HG02588 (cell line): ENCODE data around the gene GPR52.
A peak's percentile ranks its signal among the peaks of the same experiment; 100 is the strongest.
"Not testable (repeated sequence)": the region's sequence is repeated elsewhere in the genome, so short reads cannot be mapped to it uniquely, and the experiment has no call there.

Experiments used
- ATAC-seq: cut with Tn5 transposase; IDR thresholded peaks from one replicate; pipeline ENCODE4 v1.9.1; 2021; ENCODE audit warnings: mild to moderate bottlenecking, moderate library complexity; ENCODE audit not compliant: unreplicated experiment

The GPR52 gene, protein sequence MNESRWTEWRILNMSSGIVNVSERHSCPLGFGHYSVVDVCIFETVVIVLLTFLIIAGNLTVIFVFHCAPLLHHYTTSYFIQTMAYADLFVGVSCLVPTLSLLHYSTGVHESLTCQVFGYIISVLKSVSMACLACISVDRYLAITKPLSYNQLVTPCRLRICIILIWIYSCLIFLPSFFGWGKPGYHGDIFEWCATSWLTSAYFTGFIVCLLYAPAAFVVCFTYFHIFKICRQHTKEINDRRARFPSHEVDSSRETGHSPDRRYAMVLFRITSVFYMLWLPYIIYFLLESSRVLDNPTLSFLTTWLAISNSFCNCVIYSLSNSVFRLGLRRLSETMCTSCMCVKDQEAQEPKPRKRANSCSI

DNA sequence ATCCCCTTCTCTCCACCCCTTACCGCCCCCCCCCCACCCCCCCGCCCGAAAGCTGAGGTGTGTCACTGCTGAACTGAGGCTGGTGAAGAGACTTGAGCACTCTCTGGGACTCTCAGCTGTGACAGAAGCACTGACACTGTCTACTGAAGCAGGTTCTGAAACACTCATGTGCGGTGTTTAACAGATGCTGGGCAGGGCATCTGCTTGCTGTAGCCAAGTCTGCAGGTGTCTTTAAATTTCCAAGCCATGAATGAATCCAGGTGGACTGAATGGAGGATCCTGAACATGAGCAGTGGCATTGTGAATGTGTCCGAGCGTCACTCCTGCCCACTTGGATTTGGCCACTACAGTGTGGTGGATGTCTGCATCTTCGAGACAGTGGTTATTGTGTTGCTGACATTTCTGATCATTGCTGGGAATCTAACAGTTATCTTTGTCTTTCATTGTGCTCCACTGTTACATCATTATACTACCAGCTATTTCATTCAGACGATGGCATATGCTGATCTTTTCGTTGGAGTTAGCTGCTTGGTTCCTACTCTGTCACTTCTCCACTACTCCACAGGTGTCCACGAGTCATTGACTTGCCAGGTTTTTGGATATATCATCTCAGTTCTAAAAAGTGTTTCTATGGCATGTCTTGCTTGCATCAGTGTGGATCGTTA is at the start of gene GPR52:
TSS of gene GPR52 (plus strand) at position 99 of the 665 bp plus-strand sequence. CDS start at position 247, 148 bp downstream.
- no peak for ATAC-seq

DNA sequence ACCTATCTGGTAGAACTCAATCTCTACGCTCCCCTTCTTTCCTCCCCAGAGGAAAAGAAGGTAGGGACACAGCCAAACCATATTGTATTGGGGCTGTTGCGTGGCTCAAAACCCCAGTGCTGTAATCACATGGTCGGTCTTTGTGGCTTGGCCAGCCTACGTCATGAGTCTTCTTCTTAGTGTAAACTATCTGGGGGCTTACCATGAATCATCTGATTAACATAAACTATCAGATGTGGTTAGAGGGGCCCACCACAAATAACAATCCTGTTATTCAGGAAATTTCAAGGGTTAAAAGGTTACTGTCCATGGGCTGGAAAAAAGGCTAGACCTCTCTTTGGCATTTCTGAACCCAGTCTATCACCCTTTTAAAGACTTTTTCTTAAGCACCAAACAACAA is 49.5 kb upstream of the GPR52 start:
- peak; percentile 66 for ATAC-seq

DNA sequence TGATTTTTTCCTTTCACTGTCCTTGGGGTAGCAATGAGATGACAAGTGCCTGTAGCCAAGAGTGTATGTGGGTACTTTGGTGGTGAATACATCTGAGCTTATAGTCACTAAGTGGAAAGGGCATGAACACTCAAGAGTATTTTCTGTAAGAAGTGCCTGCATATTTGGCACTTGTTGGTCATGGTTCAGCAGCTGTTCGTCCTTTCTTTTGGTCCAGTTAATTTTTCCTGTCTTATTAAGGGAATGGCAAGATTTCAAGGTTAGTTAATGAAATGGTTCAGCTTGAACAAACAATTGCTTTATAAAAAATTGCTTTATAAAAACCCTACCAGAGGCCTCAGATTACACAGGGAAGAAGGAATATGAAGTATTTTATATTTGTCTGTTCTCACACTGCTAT is 48.6 kb upstream of the GPR52 start:
- no peak for ATAC-seq

DNA sequence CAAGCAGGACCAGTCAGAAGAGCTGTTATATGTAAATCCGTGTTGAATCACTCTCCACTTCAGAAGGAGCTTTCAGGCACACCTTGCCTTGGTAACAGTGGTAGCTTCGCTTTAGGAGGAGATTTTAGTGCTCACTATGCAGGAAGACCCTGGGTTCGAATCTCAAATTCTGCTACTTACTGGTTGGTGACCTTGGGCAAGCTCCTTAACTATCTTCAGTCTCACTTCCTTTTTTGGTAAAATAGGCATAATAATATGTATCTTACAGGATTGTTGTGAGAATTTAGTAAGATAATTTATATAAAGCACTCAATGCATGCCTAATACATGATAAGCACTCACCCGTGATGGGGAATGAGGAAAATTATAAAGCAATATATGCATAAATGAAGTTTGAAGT is 46.7 kb upstream of the GPR52 start:
- ATAC-seq, result no peak

DNA sequence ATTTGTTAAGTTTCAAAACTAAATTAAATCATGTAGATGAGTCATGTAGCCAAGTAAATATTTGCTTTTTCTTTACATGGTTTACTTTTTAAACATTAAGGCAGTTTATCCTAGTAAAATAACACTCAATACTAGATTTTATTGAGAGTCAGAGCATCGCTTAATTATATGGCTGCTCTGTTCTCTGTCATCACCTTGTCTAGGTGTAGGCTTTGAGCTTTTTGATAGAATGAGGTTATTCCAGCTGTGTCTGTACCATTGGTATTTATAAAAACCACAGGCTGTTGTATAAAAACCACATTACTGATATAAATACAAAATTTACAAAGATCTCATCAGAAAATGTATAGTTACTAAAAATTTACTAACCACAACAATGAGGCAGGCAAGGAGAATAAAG is 42.5 kb upstream of the GPR52 start:
- ATAC-seq, result no peak

DNA sequence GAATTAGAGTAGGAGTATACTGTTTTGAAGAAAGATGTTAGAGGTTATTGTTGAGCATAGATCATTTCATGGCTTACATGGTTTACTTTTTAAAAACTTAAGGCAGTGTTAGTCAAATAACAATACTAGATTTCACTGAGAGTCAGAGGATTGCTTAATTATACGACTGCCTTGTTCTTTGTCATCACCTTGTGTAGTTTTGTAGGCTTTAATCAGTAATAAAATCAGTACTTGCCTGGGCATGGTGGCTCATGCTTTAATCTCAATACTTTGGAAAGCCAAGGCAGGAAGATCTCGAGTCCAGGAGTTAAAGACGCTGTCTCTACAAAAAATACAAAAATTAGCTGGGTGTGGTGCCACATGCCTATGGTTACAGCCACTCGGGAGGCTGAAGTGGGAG is 41.3 kb upstream of the GPR52 start:
- no peak for ATAC-seq

DNA sequence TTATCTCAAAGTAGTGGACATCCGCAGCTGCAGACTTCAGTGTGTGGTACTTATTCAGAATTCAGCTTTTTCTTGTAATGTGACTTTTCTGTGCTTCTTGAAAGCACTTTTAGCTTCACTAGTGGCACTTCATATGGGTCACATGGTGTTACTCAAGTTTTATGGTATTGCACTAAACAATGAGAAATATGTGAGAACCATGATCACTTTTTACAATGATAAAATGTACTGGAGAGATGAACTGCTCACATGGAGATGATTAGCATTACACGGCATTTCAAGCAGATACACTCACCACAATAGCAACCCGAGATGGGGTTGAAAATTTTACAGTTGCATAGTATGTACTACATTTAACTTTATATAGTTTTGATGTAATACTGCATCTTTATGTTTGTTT is 40.1 kb upstream of the GPR52 start:
- ATAC-seq, result no peak

DNA sequence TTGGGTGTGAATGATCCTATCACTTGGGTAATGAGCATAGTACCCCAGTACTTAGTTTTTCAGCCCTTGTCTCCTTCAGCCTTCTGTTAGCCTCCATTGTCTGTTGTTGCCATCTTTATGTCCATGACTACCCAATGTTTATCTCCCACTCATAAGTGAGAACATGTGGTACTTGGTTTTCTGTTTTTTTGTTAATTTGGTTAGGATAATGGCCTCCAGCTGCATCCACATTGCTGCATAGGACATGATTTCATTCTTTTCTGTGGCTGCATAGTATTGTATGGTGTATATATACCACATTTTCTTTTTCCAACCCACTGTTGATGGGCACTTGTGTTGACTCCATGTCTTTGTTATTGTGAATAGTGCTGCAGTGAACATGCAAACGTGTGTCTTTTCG is 39.6 kb upstream of the GPR52 start:
- no peak for ATAC-seq

DNA sequence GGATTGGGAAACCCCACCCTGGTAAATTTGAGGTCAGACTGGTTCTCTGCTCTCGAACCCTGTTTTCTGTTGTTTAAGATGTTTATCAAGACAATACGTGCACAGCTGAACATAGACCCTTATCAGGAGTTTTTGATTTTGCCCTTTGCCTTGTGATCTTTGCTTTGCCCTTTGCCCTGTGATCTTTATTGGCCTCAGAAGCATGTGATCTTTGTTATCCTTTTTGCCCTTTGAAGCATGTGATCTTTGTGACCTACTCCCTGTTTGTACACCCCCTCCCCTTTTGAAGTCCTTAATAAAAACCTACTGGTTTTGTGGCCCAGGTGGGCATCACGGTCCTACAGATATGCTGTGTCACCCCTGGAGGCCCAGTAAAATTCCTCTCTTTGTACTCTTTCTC is 38.0 kb upstream of the GPR52 start:
- ATAC-seq, result not testable (repeated sequence)

DNA sequence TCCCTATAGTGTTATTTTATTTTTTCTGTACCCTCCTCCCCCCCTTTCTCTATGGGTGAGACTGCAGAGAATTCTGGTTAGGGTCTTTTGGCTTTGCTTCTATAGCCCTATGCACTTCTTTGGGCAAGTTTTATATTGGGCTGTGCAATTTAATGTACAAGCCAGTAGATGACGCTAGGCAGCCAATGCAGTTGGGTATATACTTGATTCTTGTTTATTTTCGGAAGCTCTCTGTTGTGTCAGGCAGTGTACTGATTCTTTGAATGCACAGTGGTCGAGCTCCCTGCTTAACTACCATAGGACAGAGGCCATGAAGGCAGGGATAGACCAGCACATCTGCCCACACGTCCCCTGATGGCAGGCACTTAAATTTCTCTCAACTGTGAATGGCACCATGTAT is 34.1 kb upstream of the GPR52 start:
- ATAC-seq, result no peak

DNA sequence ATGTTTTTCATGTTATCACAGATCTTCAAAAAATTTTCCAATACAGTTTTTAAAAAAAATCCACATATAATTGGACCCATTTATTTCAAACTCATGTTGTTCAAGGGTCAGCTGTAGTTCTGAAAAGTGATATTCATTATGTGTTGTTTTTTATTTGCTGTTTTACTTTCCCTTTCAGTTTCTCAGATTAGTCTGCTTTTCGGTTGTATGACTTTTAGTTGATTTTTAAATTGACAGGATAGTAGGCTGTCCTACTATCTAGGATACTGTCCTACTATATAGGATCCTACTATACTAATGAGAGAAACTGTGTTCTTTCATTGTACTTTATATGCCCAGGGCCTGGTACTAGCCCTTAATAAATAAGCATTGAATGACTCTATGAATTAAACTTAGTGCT is 33.6 kb upstream of the GPR52 start:
- no peak for ATAC-seq

DNA sequence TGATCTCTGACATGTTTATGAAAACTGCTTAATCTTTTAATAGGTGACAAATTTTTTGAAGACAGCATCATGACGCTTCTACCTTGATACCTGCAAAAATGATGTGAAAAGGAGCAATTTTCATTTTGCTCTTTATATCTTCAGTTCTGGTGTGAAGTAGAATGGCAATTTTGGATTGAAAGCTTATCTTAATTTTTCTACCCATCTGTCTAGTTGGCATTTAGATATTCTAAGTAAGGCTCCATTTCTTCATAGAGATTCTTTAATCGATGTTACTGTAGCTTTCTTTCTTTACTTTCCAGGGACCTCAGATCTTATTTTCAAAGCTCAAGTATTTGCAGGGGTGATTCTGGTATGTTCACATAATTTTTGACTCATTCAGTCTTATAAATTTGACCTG is 32.3 kb upstream of the GPR52 start:
- no peak for ATAC-seq

DNA sequence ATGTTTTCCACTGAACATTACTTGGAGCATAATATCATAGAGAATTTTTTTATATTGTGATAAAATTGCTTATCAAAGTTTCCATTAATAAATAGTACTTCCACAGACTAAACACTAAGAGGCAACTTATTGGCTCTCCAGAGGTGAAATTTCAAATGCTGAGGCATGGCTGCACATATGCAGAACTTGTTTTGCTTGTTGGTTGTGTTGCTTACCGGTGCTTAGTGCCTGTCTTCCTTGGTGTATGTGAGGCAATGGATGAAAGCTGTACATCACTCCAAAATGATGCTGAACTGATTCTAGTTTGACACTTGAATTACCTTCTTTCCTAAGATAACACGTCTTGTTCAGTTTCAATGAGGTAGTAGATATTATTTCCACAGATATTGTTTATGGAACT is 29.8 kb upstream of the GPR52 start:
- ATAC-seq, result no peak

DNA sequence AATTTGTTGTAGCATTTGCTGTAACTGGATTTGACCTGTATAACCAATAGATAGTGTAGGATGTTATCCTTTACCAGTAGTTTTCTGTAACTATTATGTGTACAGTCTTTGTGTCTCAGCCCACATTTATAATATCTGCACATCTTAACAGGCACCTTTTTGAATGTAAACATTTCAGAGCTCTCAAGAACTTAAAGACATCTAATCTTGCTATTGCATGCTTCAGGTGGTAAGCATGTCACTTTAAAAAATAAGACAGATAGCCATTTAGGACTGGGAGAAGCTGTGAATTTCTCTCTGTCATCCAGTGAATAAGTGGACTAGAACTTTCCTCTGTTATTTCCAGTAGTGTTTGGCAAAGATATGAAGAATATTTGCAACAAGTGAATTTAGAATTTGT is 22.6 kb upstream of the GPR52 start:
- ATAC-seq, result no peak

DNA sequence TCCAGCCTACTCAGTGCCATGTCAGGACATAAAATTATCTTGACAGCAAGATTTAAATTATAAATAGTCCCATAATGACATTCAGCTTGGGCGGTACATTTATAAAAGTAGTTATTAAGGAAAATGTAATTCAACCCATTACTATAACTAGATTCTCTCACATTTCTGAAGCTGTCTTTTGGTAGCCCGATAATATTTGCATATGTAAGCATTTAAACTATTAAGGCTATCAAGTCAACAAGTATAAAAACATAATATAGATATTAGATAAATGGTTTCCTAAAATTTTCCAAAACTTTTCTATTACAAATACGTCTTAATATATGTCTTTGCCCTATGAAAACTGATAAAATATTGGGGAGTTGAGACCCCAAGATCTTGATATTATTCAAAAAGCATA is 21.6 kb upstream of the GPR52 start:
- ATAC-seq, result no peak

DNA sequence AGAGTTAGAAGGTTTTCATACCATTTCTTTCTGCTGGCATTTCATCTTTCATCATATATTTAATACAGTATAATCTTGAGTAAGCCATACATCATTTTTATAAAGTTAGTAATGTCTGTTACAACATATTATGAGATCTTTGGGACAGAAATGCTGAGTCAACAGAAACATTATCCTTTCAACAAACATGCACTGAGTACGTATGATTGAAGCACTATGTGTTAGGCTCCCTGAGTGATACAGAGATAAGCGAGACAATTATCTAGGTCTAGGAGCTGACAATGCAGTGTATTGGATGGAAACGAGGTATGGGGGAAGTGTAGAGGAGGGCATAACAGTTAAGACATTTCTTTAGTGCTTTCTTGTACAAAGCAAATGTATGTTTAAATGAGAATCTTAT is 19.7 kb upstream of the GPR52 start:
- no peak for ATAC-seq

DNA sequence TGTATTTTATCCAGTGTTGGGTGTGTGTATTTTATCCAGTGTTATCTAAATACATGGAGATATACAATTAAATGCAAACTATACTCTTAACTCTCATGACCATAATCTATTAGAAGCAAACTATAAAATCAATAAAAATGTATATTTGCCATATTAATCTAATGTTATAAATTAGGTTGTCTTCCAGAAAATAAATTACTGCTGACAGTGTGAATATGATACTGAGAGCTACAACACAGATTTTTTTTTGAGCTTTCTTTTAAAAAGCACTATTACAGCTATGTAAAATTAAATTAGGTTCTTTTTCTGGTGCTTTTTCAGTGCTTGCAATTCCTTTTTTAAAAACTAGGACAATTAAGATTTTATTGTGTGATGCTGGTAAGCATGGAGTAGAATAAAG is 19.0 kb upstream of the GPR52 start:
- ATAC-seq, result no peak

DNA sequence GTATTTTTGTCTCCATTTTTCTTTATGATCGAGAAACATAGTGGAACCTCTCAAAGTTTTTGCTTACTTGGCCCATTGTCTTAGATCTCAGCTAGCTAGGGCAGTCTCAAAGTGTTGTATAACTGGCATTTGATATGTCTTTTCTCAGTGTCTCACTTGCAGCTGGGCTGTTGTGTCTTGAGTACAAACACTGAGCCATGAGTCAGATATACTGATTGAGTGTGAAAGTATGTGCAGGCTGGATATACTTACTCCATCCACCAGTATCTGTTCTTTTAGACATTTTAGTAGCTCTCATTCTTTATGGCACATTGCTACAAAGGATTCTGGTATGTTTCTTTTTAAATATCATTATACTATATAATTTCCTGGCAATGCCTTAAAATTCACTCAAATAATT is 14.3 kb upstream of the GPR52 start:
- no peak for ATAC-seq

DNA sequence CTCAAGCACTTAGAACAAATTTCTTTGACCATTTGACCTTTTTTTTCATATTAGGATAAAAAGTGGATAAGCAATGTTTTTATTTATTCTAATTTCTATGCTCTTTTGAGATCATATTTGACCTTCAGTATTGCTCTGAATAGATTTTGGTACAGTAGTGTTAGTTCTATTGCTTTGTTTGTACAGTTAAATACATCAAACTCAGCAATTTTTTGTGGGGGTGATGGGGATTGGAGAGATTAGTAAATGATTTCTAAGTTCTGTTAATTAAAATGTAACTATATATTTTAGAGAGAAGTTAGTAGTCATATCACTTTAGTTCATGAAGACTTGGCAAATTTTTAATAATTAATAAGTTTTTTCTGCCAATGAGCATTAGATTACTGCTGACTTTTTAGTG is 2.4 kb upstream of the GPR52 start:
- no peak for ATAC-seq

DNA sequence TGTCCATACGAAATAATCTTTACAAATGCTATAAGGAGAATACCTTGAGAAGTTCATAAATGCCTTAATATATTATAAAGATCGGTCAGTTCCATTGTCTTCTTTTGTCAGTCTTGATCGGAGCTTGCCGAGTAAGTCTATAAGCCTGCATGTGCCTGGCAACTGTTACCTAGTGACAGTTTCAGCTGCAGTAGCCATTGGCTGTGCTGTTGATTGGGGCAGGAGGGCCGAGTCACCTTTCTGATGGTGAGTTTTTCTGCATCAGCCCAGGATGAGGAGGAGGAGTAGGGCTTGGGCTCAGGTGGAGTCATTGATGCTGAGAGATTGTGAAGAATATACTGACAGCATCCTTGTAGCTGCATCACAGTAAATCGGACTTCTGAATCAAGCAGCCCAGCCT is 1.9 kb upstream of the GPR52 start:
- no peak for ATAC-seq

DNA sequence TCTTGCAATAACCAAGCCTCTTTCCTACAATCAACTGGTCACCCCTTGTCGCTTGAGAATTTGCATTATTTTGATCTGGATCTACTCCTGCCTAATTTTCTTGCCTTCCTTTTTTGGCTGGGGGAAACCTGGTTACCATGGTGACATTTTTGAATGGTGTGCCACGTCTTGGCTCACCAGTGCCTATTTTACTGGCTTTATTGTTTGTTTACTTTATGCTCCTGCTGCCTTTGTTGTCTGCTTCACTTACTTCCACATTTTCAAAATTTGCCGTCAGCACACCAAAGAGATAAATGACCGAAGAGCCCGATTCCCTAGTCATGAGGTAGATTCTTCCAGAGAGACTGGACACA is 743 bp downstream of the GPR52 start:
- no peak for ATAC-seq

DNA sequence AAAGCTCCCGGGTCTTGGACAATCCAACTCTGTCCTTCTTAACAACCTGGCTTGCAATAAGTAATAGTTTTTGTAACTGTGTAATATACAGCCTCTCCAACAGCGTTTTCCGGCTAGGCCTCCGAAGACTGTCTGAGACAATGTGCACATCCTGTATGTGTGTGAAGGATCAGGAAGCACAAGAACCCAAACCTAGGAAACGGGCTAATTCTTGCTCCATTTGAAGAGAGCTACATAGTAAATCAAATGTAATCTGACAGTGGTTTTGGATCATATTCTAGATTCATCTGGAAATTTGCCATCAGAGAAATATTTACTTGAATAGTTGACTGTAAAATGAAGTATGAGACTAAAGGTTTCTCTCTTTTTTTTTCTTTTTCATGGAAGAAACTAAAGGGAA is 1.2 kb downstream of the GPR52 start:
- no peak for ATAC-seq

DNA sequence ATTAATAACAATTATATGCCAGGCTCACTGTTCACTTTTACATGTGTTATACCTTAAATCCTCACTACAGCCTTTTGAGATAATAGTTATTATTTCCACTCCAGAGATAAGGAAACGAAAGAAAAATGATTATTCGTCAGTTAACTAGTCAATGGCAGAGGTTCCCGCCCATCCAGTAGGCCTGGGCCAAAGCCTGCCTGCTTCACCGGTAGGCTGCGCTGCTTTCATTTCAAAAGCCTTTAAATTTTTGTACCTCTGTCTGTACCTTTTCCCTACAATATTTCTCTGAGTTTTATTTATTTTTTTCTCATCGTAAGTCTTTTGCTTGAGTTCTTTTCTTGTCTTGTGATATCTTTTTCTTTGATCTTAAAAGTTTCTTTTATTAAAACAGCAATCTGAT is 3.6 kb downstream of the GPR52 start:
- ATAC-seq, result no peak
